Cardiac fibroblast (primary cell): Measurements from ENCODE around the gene FOXK2.
"Not testable (repeated sequence)": the region's sequence is repeated elsewhere in the genome, so short reads cannot be mapped to it uniquely, and the experiment has no call there.

Source experiments
- DNase-seq, 2 donors: peaks; one replicate each; pipeline versions ENCODE4 v3.0.0 to v3.0.0-alpha.2; 2010; ENCODE audit warnings: low read depth in 2 of 2
- H3K4me3 ChIP-seq, 2 donors: replicated peaks in 1 of 2; 1 replicate in 1 of 2; 2 replicates in 1 of 2; pipeline ENCODE4 v1.5.1; 2011; ENCODE audit warnings: low read depth in 2 of 2, low read length in 2 of 2, mild to moderate bottlenecking in 2 of 2, moderate library complexity in 1 of 2
- TF ChIP-seq, protein P1 (sequence below): IDR thresholded peaks from one replicate; pipeline ENCODE4 v1.5.1; 2011; ENCODE audit warnings: low read depth, mild to moderate bottlenecking, low read length, inconsistent platforms

FOXK2 gene

DNA sequence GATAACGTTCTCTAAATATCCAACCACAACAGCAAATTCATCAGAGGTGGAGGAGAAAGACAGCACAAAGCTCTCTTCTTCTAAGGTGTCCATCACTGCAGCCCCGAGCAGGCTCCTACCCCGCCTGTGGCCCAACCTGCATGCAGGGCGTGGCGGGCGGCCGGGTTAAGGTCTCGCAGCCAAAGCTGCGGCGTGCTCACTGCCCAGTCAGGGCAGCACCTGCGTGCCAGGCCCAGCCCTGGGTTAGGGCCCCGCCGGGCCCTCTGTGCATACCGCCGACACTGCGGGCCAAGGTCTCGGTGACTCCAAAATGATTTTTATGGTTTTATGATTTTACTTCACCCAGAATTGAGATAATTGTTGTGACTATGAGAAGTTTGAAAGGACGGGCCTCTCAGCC lies 57.8 kb downstream of the FOXK2 start:
- TF ChIP-seq, protein P1, sequence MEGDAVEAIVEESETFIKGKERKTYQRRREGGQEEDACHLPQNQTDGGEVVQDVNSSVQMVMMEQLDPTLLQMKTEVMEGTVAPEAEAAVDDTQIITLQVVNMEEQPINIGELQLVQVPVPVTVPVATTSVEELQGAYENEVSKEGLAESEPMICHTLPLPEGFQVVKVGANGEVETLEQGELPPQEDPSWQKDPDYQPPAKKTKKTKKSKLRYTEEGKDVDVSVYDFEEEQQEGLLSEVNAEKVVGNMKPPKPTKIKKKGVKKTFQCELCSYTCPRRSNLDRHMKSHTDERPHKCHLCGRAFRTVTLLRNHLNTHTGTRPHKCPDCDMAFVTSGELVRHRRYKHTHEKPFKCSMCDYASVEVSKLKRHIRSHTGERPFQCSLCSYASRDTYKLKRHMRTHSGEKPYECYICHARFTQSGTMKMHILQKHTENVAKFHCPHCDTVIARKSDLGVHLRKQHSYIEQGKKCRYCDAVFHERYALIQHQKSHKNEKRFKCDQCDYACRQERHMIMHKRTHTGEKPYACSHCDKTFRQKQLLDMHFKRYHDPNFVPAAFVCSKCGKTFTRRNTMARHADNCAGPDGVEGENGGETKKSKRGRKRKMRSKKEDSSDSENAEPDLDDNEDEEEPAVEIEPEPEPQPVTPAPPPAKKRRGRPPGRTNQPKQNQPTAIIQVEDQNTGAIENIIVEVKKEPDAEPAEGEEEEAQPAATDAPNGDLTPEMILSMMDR, result no peak
- DNase-seq, result no peak
- H3K4me3 ChIP-seq, result no peak overlapping the region

DNA sequence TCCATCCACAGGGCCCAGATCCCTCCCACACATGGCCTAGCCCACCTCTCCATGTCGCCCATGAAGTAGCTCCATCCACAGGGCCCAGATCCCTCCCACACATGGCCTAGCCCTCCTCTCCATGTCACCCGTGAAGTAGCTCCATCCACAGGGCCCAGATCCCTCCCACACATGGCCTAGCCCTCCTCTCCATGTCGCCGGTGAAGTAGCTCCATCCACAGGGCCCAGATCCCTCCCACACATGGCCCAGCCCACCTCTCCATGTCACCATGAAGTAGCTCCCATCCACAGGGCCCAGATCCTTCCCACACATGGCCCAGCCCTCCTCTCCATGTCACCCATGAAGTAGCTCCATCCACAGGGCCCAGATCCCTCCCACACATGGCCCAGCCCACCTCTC lies 60.4 kb downstream of the FOXK2 start:
- DNase-seq, H3K4me3 ChIP-seq: not testable (repeated sequence)

DNA sequence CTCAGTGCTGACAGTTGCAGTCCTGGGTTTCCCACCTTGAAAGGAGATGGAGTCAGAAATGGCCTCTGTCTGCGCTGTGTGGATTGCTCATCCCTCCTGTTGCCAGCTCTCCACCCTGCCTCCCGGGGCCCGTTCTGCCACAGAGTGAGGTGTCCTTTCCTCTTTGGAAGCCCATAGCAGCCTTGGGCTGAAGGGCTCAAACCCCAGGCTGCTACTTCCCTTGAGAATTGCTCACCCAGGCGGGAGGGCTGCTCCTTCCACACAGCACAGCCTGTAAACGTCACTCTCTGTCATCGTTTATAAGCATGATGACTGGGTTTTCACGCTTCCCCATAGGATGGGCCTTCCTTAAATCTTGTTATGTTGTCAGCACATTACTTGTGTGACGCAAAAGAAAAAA lies 62.7 kb downstream of the FOXK2 start:
- TF ChIP-seq, protein P1, result no peak
- H3K4me3 ChIP-seq, result no peak overlapping the region
- peak in 1 of 2 donors; percentile 83 for DNase-seq

DNA sequence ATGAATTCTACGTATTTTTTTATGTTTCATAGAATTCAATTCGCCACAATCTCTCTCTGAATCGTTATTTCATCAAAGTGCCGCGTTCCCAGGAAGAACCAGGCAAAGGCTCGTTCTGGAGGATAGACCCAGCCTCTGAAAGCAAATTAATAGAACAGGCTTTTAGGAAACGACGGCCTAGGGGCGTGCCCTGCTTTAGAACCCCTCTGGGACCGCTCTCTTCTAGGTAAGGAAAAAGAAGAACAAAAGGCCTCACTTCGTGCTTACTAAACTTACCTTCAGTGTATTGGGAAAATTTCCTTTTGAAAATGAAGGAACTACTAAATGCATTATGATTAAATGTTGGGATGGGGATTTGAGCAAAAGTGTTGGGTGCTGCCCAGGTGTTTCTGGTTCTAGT lies 63.2 kb downstream of the FOXK2 start:
- TF ChIP-seq, protein P1, result no peak
- no peak overlapping the region for H3K4me3 ChIP-seq
- DNase-seq, result no peak

DNA sequence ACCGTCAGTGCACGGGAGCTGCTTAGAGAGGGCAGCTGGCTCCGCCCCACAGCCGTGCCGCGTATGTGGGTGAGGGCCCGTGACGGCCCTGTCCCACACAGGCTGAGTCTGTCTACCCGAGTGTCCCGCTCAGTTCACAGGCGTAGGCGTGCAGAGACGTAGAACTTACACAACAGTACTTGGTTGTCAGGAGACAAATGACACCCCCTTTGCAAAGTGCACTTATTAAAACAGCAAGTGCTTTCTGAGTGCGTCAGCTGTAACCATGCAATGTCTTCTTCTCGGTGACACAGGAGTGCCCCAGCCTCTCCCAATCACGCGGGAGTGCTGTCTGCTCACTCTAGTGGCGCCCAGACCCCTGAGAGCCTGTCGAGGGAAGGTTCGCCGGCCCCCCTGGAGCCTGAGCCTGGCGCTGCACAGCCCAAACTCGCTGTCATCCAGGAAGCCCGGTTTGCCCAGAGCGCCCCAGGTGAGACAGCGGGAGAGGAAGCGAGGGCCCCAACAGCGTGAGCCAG lies 64.2 kb downstream of the FOXK2 start:
- TF ChIP-seq, protein P1, result no peak
- no peak for DNase-seq
- no peak overlapping the region for H3K4me3 ChIP-seq

DNA sequence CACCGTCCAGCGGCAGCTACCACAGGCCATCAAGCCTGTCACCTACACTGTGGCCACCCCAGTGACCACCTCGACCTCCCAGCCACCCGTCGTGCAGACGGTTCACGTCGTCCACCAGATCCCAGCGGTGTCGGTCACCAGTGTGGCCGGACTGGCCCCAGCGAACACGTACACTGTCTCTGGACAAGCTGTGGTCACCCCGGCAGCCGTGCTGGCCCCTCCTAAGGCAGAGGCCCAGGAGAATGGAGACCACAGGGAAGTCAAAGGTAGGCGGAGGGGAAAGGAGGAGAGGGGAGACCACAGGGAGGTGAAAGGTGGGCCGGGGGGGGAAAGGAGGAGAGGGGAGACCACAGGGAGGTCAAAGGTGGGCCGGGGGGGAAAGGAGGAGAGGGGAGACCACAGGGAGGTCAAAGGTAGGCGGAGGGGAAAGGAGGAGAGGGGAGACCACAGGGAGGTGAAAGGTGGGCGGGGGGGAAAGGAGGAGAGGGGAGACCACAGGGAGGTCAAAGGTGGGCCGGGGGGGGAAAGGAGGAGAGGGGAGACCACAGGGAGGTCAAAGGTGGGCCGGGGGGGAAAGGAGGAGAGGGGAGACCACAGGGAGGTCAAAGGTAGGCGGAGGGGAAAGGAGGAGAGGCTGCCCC lies 66.5 kb downstream of the FOXK2 start:
- DNase-seq, result peak; percentile 50 to 68
- not testable (repeated sequence) for H3K4me3 ChIP-seq

DNA sequence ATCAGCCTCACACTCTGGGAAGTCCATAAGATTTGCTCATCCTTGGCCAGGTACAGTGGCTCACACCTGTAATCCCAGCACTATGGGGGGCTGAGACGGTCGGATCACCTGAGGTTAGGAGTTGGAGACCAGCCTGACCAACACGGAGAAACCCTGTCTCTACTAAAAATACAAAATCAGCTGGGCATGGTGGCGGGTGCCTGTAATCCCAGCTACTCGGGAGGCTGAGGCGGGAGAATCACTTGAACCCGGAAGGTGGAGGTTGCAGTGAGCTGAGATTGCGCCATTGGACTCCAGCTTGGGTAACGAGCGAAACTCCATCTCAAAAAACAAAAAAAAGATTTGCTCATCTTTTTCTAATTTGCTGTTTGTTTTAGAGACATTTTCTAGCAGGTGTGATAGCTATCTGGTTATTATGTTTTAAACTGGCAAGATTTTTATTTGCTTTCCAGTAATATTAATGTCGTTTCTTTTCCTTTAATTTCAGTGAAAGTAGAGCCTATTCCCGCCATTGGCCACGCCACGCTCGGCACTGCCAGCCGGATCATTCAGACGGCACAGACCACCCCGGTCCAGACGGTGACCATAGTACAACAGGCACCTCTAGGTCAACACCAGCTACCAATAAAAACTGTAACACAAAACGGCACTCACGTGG lies 67.2 kb downstream of the FOXK2 start:
- H3K4me3 ChIP-seq, result no peak overlapping the region
- no peak for DNase-seq
- TF ChIP-seq, protein P1, result no peak
